Measurements from ENCODE around the gene TMEM87A.

The TMEM87A gene

GRCh38 chr15:42171795-42172194, 101.4 kb downstream of the TMEM87A start:
- H3K9me3 Mint-ChIP-seq (ENCODE audit: low read depth) = no peaks in the 10 kb centered on the region
- H3K27me3 Mint-ChIP-seq = no peaks in the 10 kb centered on the region
- peak overlapping the region; percentile 16 for H3K27ac Mint-ChIP-seq
- H3K4me1 Mint-ChIP-seq (ENCODE audit: low read depth) = peaks cover 2% of the 10 kb centered on the region
- no peak overlapping the region for H3K4me3 Mint-ChIP-seq
- H3K36me3 Mint-ChIP-seq = peaks cover 17% of the 10 kb centered on the region

- peaks cover 2% of the 10 kb centered on the region for H3K4me1 Mint-ChIP-seq (ENCODE audit: low read depth)
- H3K9me3 Mint-ChIP-seq (ENCODE audit: low read depth) = no peaks in the 10 kb centered on the region
- H3K27ac Mint-ChIP-seq = peak overlapping the region; percentile 16
- no peaks in the 10 kb centered on the region for H3K27me3 Mint-ChIP-seq
- H3K4me3 Mint-ChIP-seq = no peak overlapping the region
- peaks cover 17% of the 10 kb centered on the region for H3K36me3 Mint-ChIP-seq
Observed at GRCh38 chr15:42171122-42171521, 102.1 kb downstream of the TMEM87A start.

GRCh38 chr15:42166225-42166940, 106.8 kb downstream of the TMEM87A start:
- peaks cover 2% of the 10 kb centered on the region for H3K36me3 Mint-ChIP-seq
- H3K9me3 Mint-ChIP-seq (ENCODE audit: low read depth) = no peaks in the 10 kb centered on the region
- no peak overlapping the region for H3K27ac Mint-ChIP-seq
- no peak overlapping the region for H3K4me3 Mint-ChIP-seq
- no peaks in the 10 kb centered on the region for H3K27me3 Mint-ChIP-seq
- H3K4me1 Mint-ChIP-seq (ENCODE audit: low read depth) = no peaks in the 10 kb centered on the region

DNA sequence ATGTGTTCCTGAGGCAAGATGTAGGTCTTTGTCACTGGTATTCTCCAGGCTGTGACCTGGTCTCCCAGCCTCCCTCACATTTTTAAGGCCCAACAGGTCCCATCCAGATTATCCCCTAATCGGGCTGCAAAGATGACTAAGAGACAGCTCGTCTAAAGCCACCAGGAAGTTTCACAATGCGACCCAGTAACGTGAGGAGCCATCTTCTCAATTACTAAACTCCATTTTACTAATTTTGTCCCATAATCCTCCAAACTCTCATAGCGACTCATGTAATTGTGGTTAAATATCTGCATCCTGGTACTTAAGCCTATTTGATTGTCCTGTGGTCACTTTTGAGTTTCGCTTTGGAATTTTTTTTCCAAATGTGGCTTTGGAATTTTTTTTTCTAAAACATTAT, 108.1 kb downstream of the TMEM87A start:
- H3K4me3 Mint-ChIP-seq = no peak overlapping the region
- no peaks in the 10 kb centered on the region for H3K36me3 Mint-ChIP-seq
- H3K27me3 Mint-ChIP-seq = no peaks in the 10 kb centered on the region
- no peaks in the 10 kb centered on the region for H3K4me1 Mint-ChIP-seq (ENCODE audit: low read depth)
- no peaks in the 10 kb centered on the region for H3K9me3 Mint-ChIP-seq (ENCODE audit: low read depth)
- H3K27ac Mint-ChIP-seq = no peak overlapping the region

- Mint-ChIP-seq H3K4me3 (no peak overlapping the region), H3K36me3 (no peaks in the 10 kb centered on the region)
Observed at GRCh38 chr15:42163947-42164550, 109.2 kb downstream of the TMEM87A start.

DNA sequence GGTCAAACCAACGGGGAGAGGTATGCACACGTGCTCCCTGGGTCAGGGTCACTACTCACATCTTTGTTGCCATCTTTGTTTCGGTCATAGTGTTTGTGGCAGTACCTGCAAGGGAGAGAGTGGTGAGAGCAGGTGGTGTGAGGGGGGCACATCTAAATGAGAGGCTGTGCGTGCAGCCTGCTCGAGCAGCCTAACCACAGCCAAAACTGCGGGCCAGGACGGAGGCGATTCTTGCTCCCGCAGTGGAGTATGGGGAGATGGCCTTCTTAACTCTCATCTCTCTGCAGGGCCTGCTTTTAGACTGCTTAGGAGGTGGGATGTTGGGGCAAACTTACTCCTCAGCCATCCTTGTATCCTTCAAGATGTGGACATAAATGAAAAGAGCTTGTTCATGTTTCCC, 109.9 kb downstream of the TMEM87A start:
- H3K4me3 Mint-ChIP-seq = no peak overlapping the region
- peaks cover 3% of the 10 kb centered on the region for H3K36me3 Mint-ChIP-seq
- no peaks in the 10 kb centered on the region for H3K4me1 Mint-ChIP-seq (ENCODE audit: low read depth)
- H3K9me3 Mint-ChIP-seq (ENCODE audit: low read depth) = no peaks in the 10 kb centered on the region
- H3K27ac Mint-ChIP-seq = no peak overlapping the region
- no peaks in the 10 kb centered on the region for H3K27me3 Mint-ChIP-seq

More at GRCh38 chr15:42163947-42164550, 109.2 kb downstream of the TMEM87A start:
- Mint-ChIP-seq H3K4me1 (ENCODE audit: low read depth) (no peaks in the 10 kb centered on the region), H3K9me3 (ENCODE audit: low read depth) (no peaks in the 10 kb centered on the region), H3K27ac (no peak overlapping the region), H3K27me3 (no peaks in the 10 kb centered on the region)
